ENCODE data around the gene IKZF1.

Gene IKZF1

DNA sequence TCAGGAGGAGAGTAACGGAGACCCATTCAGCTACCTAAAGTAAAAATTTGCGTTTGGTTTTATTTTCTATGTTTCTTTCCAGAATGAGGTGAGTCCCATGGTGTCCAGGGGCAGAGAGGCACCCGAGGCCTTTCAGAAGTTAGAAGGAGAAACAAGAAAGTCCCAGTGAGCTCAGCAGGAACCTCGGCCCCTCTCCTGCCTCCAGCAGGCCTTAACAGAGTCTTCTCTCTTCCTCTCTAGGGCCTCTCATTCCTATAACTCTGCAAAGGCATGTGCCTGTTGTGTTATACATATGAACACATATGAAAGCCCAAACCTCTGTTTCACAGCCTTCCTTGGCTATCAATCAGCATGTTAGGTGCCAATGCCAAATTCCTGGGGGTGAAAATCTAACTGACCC lies 20.8 kb upstream of the IKZF1 start:
- DNase-seq (ENCODE audit: low read depth in 2 of 2): no peak

DNA sequence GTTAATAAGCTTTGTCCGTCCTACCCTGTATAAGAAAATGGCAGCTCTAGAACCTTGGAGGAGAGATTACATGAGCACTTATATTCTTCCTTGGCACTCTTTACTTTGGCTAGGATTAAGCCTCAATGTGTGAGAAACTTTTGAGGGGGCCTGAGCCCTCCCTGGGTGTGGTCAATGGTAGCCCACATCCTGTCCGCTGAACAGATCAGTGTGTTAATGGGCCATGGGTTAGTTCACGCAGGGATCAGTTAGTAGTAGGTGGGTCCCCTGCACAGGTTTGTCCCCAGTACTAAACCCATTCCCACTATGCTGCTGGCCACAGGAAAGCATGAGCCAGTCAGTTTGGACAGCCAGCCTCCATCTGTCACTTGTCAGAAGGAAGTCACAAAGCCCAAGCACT lies 20.2 kb upstream of the IKZF1 start:
- DNase-seq (ENCODE audit: low read depth in 2 of 2): no peak

DNA sequence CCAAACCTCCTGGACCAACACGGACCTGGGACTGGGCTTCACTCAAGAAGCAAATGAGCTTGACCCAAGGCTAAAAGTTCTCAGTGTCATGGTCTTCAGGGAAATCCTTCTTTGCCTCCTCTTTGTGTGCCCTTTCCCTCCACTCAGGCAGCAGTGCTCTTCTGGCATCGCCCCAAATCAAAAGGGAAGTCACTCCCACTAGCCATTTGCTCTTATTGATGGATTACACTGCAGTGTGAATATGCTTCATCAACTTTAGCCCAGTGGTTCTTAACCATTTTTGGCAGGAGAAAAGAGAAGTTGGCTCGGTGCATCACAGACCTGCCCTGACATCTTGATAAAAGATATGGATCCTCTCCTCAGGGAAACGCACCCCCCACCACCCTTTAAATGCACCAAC lies 19.2 kb upstream of the IKZF1 start:
- DNase-seq (ENCODE audit: low read depth in 2 of 2): no peak

DNA sequence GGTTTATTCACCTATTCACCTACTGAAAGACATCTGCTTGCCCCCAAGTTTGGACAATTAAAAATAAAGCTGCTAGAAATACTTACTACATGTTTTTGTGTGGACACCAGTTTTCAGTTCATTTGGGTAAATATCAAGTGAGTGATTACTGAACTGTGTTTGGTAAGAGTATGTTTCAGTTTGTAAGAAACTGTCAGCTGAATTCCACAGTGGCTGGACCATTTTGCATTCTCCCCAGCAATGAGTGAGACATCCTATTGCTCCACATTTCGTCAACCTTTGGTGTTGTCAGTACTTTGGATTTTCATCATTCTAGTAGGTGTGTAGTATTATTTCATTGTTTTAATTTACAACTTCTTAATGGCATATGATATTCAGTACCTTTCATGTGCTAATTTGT lies 17.4 kb upstream of the IKZF1 start:
- DNase-seq (ENCODE audit: low read depth in 2 of 2): no peak

DNA sequence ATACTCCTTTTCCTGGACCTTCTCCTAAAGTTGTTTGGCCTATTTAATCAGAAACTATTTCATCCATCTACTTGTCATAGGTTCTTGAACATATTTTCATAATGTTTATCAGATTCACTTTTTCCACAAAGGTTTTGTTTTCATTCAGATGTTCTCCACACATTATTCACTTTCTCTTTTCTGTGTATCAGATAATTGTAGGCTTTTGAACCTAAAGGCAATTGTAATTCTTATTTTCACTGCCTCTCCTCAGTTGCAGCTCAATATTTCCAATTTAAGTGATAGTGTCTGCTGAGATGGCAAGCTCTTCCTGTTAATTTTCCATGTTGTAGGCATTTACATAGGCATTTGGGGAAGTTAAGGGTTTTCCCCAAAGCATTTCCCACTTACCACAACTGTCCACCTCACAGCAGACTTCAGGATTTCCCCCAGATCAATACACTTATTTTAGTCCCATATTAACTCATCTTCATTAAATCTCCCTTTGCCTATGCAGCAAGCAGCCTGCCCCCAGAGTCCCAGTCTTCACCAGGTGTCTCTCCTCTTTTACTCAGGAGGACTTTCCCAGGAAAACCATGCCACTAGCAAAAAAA lies 12.3 kb upstream of the IKZF1 start:
- no peak for DNase-seq (ENCODE audit: low read depth in 2 of 2)

DNA sequence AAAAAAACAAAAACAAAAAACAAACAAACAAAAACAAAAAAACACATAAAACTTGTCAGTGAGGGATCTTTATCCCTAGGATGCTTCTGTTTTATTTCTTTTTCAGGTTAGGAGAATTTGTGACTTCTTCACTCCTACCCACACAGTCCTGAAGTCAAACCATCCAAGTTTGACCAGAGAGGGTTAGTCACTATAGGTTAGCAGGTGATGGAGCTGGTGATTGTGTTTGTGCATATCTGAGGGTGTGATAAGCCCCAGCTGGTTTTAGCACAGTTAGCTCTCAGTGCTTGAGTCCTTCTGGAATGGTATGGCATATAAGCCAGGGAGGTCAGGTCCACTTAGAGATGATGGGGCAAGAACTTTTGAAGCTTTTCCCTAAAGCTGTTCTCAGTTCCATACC lies 11.8 kb upstream of the IKZF1 start:
- no peak for DNase-seq (ENCODE audit: low read depth in 2 of 2)

DNA sequence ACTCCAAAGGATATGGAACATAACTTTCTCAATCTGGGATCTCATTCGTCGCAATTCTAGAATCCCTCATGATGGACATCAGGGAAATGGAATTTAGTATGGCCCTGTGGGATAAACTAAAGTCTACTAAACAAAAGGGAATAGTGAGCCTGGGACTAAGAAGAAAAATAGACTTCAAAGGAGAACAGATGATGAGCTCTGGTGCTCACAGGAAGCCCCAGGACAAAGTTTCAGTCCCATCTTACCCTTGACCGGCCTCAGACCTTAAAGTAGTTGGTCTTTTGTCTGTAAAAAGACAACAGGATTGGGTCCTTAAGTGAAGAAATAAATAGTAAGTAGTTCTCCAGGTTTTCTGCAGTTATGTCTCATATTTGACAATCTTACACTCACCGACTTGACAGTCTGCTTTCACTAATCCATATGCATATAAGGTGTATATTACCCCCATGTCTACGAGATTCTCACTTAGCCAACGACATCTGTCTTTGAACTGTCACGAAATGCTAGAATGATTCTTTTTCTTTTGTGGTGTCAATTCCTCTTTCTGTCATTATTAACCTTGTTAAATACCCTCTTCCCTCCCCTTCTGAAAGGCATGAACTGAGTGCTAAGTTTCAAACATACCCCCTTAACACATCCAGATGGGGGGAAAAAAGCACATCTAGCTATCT lies 10.9 kb upstream of the IKZF1 start:
- DNase-seq (ENCODE audit: low read depth in 2 of 2): no peak

DNA sequence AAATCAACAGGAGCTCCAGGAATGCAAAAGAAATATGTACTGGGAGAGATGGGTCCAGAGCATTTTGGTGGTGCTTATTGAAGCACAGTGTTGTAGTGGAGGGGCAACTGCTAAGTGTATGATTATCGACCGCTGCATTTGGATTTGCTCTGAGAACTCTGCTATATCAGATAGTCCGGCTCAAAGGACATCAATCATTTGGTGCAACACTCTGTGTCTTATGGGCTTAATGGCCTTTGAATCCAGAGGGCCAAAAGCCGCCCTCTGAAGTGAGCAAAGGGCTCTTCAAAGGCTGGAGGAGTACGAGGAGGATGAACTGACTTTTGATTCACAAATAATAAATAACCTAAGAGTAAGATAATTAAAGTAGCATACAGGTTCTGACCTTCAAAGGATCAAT lies 9.4 kb upstream of the IKZF1 start:
- DNase-seq (ENCODE audit: low read depth in 2 of 2): no peak

DNA sequence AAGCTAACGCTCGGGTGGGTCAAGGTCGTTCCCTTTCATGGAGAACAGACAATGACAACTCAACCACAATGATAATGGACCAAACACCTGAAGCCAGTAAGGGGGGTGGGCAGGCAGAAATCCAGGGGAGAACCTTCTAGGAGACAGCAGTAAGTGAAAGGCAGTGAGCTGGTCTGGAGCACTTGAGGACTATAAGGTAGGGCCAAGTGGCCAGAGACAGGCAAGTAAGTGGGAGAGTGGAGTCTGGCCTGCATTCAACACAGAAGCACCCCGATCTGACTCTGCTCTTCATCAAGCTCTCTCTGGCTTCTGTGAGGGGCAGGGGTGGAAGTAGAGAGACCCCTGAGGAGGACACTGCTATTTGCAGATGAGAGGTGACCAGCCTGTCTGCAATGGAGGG lies 7.7 kb upstream of the IKZF1 start:
- DNase-seq (ENCODE audit: low read depth in 2 of 2): no peak

DNA sequence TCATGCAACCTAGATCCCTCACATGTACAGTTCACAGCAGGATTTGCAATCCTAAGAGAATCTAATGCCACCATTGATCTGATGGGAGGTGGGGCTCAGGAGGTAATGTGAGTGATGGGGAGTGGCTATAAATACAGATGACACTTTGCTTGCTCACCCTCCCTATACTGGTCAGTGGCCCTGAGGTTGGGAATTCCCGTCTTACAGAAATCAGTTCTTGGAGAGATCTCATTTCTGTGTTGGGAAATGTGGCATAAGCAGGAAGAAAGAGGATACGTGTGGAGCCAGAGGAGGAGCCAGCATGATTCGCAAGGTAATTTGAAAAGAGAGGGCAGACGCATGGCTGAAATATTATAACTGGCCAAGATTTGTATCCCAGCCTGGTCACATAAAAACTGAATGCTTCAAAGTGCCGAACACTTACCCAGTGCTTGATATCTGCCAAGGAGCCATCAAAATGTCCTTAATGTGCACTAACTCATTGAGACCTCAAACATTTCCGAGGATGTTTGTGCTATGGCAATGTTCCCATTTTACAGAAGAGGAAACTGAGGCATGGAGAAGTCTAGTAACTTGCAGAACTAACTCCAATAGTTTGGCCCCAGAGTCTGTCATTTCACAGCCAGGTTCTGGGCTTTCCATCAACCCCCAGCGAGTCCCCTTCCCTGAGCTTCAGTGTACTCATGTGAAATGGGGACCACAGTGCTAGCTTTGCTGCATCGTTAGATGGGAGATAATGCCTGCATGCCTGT lies 5.5 kb upstream of the IKZF1 start:
- DNase-seq (ENCODE audit: low read depth in 2 of 2): no peak

DNA sequence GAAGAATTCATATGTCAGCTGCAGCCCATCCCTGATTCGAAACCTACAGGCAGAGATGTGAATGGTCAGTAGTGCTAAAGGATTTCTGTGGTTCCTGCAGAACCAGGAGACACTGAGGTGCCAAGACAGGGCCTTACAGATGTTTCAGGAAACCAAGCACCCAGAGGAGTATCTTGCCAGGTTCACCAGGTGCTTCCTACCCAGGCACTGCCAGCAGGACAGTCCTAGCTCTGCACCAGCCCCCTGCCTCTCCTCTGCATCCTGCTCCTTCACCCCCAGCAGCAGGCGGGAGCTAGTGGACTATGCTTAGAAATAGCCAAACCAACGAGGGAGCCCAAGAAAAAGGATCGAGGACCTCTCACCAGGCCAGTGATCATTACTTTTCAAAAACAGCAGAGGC lies 4.2 kb upstream of the IKZF1 start:
- no peak for DNase-seq (ENCODE audit: low read depth in 2 of 2)

DNA sequence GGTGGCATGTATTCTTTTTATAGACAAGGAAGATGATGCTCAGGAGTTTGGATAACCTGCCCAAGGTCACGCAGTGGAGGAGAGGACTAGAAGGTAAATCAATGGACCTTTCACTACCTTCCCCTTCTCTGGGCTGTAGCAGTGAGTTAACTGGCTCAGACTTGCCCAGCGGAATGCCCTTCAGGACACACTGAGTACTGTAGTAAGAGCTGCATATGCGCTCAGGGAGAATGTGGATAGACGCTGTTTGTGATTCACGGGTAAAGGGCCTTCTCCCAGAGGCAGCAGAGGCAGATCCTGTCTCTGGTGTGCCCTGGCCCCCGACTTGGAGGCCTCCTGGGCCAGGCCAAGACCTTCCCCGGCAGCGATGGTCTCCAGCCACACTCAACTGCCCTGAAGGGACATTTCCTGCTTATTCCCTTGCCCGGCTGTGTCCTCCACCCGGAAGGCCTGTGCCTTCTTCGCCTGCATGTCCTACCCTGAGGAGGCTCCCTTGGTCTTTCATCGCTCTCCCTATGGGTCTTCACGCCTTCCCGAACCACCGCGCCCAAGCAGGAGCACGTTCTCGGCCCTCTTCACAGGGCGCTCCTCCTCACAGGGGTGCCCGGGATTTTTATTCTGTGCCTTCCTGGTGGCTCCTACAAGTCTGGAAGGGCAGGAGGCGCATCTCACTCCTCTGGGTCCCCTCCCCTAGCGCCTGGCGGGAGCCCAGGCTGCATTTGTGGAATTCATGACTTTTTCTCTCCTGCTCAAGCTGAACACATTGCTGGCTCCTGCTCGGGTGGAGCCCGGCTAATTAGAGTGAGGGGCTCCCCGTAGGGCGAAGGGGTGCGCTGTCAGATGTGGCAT lies 1.8 kb upstream of the IKZF1 start:
- no peak for DNase-seq (ENCODE audit: low read depth in 2 of 2)

DNA sequence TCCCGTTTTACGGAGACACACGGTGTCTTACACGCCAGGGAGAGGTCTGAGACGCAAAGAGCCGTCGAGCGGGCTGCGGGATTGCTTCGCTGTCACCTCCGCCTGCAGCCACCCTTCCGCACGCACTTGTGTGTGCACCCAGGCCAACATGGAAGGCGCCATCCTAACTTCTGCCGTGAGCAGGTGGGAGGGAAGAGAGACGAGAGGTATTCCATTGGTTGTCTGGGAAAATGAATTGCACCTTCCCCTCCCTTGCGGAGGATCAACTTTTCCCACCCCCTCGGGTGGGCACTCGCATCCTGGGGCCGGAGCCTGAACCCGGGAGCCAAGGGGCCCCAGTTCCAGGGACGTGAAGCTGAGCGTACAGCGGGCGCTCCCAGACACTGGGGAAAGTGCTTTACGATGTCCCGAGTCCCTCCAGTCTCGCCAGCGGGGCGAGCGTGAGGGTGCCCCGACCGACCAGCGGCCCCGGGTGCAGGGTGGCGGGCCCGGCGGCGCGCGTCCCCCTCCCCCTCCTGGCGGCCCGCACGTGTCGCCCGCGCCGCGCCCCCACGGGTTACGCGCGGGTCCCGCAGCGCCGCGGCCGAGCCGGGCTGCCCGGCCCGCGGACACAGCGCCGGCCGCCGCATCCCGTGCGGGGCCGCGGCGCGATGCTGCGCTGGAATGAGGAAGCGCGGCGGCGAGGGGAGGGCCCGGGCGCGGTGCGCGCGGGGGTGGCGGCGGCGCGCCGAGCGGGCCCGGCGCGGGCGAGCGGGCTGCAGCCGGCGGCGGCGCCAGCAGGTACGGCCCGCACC lies 984 bp upstream of the IKZF1 start:
- DNase-seq (ENCODE audit: low read depth in 2 of 2): no peak

DNA sequence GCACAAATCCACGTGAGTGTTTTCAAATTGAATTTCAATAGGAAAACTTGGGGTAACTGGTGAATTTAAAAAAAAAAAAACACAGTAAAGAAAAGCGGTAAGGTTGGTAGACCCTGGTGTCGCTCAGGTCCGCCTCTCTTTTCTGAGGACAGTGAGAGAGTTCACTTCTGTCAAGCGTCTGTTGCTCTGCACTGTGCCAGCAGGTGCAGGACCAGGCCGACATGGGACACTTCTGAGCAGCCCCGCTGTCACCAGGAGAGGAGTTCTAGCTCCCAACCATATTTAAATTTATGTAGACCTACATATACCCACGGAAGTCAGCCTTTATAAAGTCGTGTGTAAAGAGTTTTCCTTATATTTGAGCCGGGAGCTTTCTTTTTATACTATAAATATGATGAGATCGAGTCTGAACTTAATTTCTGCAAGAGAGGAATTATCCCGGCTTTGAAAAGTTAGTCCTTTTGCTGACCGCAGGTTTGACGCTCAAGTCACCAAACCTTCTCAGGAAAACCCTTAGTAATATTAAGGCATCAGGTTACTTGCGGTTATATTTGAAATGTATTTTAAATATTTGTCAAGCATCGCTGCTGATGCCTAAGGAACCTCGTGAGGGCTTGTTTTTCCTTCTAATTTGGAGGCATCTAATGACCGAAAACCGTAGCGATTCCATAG lies 531 bp downstream of the IKZF1 start:
- no peak for DNase-seq (ENCODE audit: low read depth in 2 of 2)

DNA sequence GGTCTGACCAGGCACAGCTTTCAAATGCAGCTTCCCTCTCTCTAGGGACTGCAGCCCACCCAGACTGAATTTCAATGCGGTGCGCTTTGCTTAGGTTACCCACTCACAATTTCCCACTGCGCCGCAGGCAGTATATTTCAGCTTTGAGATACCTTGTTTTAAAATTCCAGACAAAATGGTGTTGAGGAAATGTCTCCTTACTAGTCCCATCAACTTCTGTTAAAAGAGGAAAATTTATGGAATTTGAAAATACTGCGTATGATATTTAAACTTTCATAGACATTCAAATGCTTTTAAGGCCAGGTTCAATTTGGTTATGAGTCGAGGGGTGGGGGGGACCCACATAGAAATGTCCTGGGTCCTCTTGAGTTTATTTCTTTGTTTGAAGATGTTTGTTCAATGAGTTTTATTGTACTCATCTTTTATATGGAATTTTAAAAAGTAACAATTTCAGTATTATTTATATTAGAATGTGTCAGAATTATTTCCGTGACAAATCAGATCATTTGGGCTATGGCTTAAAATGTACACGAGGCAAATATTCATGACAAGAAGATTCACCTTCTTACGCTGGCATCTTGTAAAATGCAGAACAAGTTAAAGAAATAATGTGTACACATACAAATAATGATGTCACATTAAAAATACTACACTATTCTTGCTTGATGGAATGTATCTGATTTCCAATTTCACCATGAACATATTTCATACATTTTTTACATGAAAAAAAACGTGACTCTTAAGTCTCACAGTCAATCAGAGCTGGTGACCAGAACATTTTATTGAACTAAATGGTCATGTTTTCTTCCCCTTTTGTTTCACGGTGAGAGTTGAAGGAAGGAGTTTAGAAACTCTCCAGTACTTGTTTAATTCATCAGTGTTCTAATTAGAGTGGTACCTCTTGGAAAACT lies 1.3 kb downstream of the IKZF1 start:
- no peak for DNase-seq (ENCODE audit: low read depth in 2 of 2)

DNA sequence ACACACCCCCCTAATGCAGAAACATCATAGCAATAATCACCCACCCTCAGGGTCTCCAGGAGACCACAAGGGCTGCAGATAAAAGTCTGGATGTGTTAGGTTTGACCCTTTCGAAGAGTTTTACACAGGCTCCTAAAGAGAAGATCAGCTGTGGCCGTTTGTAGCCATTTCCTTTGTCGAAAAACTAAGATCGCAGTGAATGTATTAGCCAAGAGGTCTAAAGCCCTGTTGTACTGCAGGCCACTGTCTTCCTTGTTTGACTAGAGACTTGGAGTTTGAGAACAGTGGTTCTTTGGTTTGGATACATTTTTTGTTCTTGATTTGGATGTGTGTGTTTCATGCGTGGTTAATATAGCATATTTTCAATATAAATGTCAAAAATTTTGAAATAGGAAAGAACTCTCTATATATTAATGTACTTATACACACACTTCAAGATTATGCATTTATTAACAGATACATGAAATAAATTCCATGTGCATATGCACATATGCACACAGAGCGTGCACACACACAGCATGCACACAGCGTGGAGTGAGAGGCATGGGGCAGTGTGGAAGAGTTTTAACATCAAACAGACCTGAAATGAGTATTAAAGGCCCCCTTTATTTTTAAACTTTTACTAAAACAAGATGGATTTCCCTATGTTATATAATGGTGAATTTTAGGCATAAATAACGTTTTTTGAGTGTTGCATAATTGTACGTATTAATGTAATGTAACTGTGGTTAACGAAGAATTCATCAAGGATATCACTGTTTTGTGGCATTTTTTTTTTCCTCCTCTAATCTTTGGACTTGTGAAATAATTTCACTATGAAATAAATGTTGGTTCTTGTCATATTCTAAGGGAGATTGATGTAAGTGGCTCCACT lies 2.2 kb downstream of the IKZF1 start:
- DNase-seq (ENCODE audit: low read depth in 2 of 2): no peak

DNA sequence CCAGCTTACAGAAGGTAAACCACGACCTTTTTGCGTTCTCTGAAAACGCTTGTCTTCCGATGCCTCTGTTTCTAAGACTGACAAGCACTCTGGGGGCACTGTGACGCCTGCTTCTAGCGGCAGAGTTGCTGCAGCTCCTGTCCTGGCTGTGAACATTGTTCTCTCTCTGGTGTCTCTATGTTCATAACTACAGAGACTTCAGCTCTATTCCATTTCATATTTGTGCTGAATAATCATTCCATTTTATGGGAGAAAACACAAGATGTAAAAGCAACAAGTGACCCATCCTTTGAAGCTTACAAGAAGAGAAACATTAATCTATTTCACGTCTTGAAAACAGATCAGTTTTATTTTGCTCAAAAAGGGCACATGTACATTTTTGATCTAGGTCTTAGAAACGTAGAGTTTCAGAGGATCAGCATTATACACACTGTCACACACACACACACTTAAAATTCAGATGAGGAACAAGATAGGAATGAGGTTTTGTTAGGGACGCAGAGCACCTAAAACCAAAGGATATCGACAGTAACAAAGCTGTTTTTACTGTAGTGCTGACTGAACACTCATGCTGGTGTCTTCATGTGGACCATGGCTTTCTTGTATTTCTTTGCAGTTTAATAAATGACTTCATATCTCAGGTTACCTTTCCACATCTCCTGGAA lies 3.0 kb downstream of the IKZF1 start:
- no peak for DNase-seq (ENCODE audit: low read depth in 2 of 2)

DNA sequence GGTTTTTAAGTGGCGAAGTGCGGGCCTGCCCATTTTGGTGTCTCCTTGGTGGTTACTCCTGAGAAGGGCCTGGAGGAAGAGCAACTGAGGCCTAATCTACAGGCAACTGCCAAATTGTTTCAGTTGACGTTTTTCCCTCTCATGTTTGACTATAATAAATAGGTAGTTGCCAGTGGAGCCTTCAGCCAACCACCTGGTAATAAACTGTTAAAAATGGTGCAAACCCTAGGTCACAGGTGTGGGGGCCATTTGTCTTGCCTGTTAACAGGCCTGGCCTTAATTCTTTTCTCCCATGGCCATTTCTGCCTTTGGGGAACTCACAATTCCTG lies 3.7 kb downstream of the IKZF1 start:
- DNase-seq (ENCODE audit: low read depth in 2 of 2): no peak

Measured in stimulated activated CD8-positive, alpha-beta memory T cell treated with anti-CD3 and anti-CD28 coated beads, Interleukin-15, amount 100 ng/mL, for 48 hours (primary cell).